Progenitor cell of endocrine pancreas (in vitro differentiated cells): ENCODE results near the gene NTN1. TPM values are rescaled to one million over a fixed set of nuclear protein-coding genes. Genes with fewer than 3 reads are reported as not detected.

Experiments used
- DNase-seq: peaks from one replicate; pipeline ENCODE4 v3.0.0; 2021; ENCODE audit warnings: low spot score; ENCODE audit not compliant: unreplicated experiment
- H3K27ac Mint-ChIP-seq: 2 replicates; pipeline ENCODE4 v1.8.0; 2021; ENCODE audit warnings: mild to moderate bottlenecking, moderate library complexity, mixed read lengths
- H3K27me3 Mint-ChIP-seq: 2 replicates; pipeline ENCODE4 v1.8.0; 2021; ENCODE audit warnings: mixed read lengths
- H3K36me3 Mint-ChIP-seq: 2 replicates; pipeline ENCODE4 v1.8.0; 2022; ENCODE audit warnings: mixed read lengths; ENCODE audit not compliant: insufficient read depth
- H3K4me1 Mint-ChIP-seq: 2 replicates; pipeline ENCODE4 v1.8.0; 2021; ENCODE audit warnings: low read depth, mixed read lengths
- H3K4me3 Mint-ChIP-seq: 2 replicates; pipeline ENCODE4 v1.8.0; 2021; ENCODE audit warnings: low read depth, mild to moderate bottlenecking, moderate library complexity, mixed read lengths
- H3K9me3 Mint-ChIP-seq: 2 replicates; pipeline ENCODE4 v1.8.0; 2021; ENCODE audit warnings: low read depth, mixed read lengths
- total RNA-seq: library from RNA; stranded (reverse); gene quantifications from 2 replicates; pipeline ENCODE4 v1.2.1, GENCODE V29; 2021
- TF ChIP-seq, protein P1 (sequence below): fragments of 200-600 bp; sonication (generic); IDR thresholded peaks from one replicate; pipeline ENCODE4 v1.5.0; 2021; ENCODE audit warnings: antibody characterized with exemption, mild to moderate bottlenecking; ENCODE audit not compliant: unreplicated experiment

Gene NTN1
- total RNA-seq, 1 donor from 2014 or later = 4.4 TPM

DNA sequence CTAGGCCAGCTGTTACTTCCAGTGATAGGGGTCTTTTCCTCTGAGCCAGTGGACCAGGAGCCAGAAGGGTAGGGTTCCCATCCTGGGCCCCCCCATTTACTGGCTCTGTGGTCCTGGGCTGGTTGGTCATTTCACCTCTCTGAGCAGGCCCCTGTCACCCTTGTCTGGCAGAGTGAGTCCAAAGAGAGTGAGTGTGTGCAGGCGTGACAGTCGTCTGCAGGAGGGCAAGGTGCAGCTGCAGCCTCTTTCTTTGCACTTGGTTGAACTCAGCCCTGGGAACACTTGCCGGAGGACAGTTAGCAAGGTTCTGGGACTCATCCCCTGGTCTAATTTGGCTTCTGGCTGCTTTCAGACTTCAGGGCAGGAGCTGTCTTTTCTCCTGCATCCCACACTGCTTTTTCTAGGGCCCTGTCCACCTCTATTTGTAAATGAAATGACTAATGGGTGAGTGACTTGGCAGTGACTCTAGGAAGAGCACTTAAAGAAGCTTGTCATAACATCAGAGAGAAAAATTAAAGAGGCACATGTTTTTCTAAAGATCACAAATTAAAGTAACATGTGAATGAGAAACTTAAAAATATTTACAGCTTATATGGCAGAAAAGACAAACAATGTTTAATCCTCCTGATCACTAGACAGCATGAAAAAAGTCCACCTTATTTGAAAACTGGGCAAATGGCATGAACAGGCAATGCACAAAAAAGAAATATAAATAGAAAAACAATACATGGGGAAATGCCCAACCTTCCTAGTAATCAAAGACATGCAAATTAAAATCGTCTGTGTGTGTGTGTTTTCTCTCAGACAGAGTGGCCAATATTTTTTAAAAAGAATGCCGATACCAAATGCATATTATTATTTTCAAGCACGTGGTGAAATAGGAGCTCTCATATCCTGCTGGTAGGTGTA lies 137.5 kb downstream of the NTN1 start:
- H3K27me3 Mint-ChIP-seq = peaks cover 86% of the 10 kb centered on the region
- H3K27ac Mint-ChIP-seq = no peak overlapping the region
- peaks cover 15% of the 10 kb centered on the region for H3K4me1 Mint-ChIP-seq
- H3K4me3 Mint-ChIP-seq = no peak overlapping the region
- H3K36me3 Mint-ChIP-seq = no peaks in the 10 kb centered on the region
- TF ChIP-seq, protein P1, sequence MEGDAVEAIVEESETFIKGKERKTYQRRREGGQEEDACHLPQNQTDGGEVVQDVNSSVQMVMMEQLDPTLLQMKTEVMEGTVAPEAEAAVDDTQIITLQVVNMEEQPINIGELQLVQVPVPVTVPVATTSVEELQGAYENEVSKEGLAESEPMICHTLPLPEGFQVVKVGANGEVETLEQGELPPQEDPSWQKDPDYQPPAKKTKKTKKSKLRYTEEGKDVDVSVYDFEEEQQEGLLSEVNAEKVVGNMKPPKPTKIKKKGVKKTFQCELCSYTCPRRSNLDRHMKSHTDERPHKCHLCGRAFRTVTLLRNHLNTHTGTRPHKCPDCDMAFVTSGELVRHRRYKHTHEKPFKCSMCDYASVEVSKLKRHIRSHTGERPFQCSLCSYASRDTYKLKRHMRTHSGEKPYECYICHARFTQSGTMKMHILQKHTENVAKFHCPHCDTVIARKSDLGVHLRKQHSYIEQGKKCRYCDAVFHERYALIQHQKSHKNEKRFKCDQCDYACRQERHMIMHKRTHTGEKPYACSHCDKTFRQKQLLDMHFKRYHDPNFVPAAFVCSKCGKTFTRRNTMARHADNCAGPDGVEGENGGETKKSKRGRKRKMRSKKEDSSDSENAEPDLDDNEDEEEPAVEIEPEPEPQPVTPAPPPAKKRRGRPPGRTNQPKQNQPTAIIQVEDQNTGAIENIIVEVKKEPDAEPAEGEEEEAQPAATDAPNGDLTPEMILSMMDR = no peak
- no peak for DNase-seq
- H3K9me3 Mint-ChIP-seq = peaks cover 5% of the 10 kb centered on the region

DNA sequence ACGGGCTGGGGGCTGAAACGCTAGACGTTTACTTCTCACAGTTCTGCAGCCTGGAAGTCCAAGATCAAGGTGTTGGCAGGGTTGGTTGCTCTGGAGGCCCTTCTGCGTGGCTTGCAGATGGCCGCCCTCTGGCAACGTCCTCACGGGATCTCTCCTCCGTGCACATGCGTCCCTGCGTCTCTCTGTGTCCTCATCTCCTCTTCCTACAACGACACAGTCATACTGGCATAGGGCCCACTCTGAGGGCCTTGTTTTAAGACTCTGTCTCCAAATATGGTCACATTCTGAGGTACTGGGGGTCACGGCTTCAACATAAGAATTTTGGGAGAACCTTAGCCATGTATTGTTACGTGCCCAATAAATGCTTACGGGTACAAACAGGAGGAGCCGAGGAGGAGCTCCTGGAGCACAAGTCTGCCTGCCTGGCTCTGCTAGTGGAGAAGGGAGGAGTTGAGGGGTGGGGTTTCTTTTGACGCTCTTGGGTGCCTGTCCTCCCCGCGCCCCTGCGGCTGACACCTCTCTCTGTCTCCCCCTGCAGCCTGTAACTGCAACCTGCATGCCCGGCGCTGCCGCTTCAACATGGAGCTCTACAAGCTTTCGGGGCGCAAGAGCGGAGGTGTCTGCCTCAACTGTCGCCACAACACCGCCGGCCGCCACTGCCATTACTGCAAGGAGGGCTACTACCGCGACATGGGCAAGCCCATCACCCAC lies 141.1 kb downstream of the NTN1 start:
- TF ChIP-seq, protein P1 = peak; percentile 27
- no peaks in the 10 kb centered on the region for H3K36me3 Mint-ChIP-seq
- peak overlapping the region; percentile 53 for H3K4me3 Mint-ChIP-seq
- peaks cover 5% of the 10 kb centered on the region for H3K9me3 Mint-ChIP-seq
- peaks cover 15% of the 10 kb centered on the region for H3K4me1 Mint-ChIP-seq
- H3K27ac Mint-ChIP-seq = peak overlapping the region; percentile 95
- H3K27me3 Mint-ChIP-seq = peaks cover 71% of the 10 kb centered on the region
- no peak for DNase-seq

DNA sequence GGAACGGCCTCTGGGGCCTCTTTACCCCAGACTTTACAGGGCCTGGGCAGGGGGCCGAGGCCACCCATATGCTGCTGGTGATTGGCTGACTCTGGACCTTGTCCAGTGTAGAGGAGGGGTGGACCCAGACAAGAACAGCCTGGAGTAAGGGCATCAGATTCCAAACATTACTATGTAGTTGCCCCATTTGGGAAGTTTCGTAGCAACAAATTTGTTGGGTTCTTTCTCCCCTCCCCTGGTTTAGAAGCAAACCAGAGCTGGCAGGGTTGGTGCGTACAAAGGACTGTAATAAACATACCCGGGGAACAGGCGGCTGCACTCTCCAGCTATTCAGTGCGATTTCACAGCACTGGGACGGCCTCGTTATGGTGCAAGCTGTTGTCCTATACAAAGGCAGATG lies 145.5 kb downstream of the NTN1 start:
- TF ChIP-seq, protein P1 = no peak
- H3K27ac Mint-ChIP-seq = no peak overlapping the region
- no peak overlapping the region for H3K4me3 Mint-ChIP-seq
- no peaks in the 10 kb centered on the region for H3K9me3 Mint-ChIP-seq
- peaks cover 17% of the 10 kb centered on the region for H3K4me1 Mint-ChIP-seq
- peaks cover 77% of the 10 kb centered on the region for H3K27me3 Mint-ChIP-seq
- H3K36me3 Mint-ChIP-seq = no peaks in the 10 kb centered on the region
- DNase-seq = no peak

DNA sequence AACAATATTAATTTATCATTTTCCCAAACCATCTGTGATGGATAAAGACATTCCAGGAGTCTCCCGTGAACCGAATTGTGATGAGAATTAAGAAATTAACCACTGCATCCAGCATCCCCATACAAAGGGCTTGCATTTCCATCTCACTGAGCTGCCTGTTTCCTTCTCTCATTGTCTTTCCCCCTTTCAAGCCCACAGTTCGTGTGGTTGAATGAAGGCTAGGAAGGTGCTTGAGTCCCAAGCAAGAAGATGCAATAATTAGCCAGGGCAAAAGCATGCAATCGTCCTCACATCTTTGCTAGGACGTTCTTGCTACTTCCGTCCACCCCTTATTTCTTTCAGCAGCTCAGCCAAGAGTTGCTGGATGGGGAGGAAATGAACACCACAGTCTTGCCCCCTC lies 146.1 kb downstream of the NTN1 start:
- no peaks in the 10 kb centered on the region for H3K9me3 Mint-ChIP-seq
- H3K36me3 Mint-ChIP-seq = no peaks in the 10 kb centered on the region
- H3K4me3 Mint-ChIP-seq = no peak overlapping the region
- H3K27me3 Mint-ChIP-seq = peaks cover 73% of the 10 kb centered on the region
- no peak for DNase-seq
- TF ChIP-seq, protein P1 = no peak
- H3K4me1 Mint-ChIP-seq = peaks cover 14% of the 10 kb centered on the region
- H3K27ac Mint-ChIP-seq = no peak overlapping the region

DNA sequence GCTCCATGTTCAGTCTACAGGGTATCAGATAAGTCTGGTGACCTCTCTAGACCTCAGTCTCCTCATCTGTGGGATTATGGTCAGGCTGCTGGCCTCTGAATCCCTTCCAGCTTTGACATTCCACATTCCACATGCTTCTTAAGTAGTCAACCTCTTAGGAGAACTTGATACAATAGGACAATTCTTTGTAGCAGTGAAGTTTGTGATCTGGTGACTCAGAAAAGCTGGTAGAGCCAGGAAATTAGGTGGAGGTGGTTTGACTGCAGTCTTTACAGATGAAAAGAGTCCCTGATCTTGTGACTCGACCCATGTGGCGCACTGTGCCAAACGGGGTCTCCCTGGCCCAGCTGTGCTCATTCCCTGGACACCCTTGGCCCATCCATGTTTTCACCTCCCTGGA lies 147.8 kb downstream of the NTN1 start:
- Mint-ChIP-seq H3K4me3 (no peak overlapping the region), H3K9me3 (no peaks in the 10 kb centered on the region), H3K4me1 (peaks cover 4% of the 10 kb centered on the region), H3K27me3 (peaks cover 73% of the 10 kb centered on the region), H3K36me3 (no peaks in the 10 kb centered on the region), H3K27ac (no peak overlapping the region)
- no peak for DNase-seq
- TF ChIP-seq, protein P1 = no peak
